CD4-positive, alpha-beta T cell treated with Interleukin-17A for 1 hour (primary cell): ENCODE data around the gene DLGAP1.

Source experiments
- DNase-seq: peaks from one replicate; pipeline ENCODE4 v3.0.0-alpha.2; 2020

The DLGAP1 gene

DNA sequence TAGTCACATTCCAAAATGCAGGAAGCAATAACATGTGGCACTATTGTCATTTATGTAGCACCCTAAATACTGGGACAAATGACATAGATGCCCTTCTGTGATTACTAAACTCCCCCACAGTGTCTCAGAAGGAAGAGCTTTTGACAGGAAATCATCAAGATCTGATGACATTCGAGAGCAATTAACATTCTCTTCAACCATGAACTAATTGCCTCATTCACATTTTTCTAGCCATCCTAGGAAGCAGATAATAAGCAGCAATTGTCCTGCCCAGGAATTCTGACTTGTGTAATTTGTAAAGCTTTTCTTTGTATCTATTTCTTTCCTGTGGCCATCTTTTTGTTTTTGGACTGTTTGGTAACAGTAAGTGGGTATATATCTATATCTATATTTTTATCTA, 712.6 kb downstream of the DLGAP1 start:
- DNase-seq = no peak

DNA sequence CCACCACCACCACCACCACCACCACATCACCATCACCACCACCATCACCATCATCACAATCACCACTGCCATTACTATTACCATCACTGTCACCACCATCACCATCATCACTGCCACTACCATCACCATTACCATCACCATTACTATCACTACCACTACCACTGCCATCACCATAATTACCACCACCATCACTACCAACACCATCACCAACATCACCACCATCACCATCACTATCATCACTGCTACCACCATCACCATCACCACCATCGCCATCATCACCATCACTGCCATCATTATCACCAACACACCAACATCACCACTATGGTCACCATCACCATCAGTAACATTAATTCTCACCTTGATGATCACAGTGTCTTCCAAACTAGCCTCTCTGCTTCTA, 713.8 kb downstream of the DLGAP1 start:
- DNase-seq = no peak

DNA sequence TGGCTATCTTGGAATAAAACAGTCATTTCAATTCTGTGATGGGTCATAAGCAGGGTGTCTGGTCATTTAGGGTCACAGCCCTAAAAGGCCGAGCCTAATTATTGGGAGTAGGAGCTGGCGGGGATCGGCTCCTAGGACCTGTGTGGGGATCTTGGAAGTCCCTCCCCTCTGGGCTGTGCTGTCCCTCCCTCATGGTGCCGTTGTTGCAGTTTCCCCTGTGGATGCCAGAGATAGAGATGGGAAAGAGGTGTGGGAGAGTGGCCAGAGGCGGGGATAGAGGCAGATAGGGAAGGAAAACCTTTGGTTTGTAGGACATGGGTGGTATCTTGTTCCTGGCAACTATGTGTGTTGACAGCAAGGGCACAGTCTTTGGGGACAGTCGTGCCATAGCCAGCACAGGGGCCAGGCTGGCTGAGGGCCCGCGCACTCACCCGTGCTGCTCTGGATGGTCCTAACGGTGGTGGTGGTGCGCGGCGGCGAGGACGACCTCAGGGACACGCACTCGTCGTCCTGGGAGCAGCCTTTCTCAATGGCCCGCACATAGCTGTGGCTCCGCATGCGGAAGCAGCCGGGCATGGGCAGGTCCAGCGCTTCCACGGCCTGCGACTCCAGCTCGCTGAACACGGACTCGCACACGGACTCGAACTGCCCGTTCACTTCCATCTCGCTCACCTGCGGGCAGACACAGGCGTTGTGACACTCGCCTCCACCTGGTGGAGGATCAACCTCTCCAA, 726.2 kb downstream of the DLGAP1 start:
- DNase-seq = no peak

DNA sequence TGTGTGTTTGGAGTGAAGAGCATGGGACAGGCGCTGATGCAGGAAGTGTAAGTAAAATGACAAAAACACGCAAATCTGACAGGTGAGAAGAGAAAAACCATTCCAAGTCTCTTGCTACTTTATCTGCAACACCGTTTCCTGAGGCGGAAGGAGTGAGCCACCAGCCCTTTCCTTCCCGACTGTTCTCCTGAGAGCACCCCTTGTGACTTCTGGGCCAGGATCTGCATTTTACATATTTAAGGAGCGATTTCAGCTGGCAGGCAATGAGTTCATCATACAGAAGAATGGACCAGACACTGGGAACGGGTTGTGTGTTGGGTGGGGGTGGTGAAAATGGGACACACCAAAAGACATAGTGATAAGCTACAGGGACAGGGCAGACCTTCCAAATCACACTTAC, 727.8 kb downstream of the DLGAP1 start:
- DNase-seq = no peak

DNA sequence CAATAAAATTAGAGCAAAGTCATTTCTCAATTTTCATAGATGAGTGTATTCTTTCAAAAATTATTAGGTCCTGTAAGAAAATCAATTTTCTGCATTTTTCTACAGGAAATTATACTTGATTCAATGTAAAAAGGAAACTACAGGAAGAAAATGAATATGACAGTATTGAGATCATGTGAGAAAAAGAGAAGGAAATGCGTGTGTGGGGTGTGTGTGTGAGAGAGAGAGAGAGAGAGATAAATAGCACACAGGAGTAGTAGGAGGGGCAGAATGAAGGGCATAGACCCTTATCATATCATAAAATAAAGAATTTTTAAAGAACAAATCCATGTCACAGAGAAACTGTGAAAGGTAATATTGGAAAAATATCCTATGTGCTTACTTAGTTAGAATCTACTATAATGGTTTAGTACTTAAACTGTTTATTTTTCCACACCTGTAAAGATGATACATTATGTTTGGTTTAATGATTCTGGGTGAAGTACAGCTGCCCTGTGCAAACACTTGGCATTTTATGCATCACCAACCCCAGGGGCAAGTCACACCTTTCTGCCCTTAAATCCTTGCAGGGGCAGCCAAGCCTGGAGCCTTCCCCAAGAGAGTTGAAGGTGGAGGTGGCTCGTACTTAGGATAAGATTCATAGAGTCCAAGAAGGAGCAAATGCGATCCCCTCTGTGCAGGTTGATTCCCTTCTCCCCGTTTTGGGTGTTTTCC, 728.7 kb downstream of the DLGAP1 start:
- DNase-seq = no peak

DNA sequence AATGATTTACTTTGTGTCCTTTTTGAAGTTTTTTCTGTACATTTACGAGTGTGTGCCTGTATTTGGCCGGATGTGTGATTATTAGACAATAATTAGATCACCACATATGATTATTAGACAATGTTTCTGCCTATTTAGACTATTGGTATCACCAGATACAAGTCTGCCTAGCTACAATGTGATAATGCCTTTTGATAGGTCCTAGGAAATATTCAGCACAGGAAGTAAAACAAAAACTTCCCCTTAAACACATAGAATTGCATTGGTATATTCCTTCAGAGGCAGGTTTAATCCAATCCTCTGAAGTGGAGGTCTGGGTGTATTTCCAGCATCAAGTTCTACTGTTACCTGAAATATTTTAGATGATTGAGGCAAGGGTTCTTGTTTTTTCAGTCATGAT, 730.0 kb downstream of the DLGAP1 start:
- no peak for DNase-seq

DNA sequence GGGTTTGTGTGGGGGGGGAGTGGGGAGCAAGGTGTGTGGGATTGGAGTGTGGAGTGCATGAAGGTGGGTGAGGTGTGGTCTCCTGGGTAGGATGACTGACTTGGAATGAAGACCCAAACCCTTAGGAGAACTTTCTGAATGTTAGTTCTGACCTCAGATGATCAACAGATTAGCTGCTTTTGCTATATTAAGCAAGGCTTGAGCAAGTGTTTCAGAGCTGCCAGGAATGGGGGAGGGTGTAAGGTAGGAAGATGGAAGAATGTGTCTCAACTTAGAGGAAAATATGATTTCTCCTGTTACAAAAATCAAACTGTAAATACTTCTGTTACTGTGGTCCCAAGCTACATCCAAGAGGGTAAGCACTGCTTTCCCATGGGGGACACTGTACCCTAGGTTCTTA, 731.6 kb downstream of the DLGAP1 start:
- DNase-seq = no peak

DNA sequence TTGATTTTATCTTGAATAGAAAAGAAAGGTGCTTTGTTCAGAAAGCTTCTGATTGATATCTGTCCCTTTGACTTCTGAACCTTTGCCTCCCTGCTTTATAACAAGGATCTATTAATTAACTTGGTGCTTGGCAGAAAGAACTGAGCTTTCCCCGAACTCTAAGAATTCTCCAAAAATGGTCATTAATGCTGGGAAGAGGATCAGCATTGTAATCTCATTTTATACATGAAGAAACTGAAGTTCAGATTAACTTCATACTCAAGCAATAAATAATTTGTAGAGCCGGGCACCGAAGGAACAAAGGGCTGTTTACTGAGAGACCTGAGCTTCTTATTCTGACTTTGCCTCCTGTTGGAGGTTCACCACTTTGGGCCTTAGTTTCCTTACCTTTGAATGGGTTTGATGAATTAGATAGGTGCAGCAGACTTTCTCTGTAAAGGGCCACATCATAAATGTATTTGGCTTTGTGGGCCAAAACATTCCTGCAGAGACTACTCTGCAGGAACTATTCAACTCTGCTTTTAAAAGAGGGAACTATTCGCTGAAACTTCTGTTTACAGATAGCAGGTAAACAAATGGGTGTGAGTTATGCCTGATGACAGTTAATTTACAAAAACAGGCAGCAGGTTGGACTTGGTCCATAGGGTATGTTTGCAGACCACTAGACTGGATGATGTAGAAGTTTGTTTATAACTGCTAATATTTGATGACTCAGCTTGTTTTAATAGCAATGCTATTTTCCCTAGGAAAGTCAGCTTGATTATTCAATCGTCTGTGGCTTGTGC, 732.3 kb downstream of the DLGAP1 start:
- DNase-seq = no peak

DNA sequence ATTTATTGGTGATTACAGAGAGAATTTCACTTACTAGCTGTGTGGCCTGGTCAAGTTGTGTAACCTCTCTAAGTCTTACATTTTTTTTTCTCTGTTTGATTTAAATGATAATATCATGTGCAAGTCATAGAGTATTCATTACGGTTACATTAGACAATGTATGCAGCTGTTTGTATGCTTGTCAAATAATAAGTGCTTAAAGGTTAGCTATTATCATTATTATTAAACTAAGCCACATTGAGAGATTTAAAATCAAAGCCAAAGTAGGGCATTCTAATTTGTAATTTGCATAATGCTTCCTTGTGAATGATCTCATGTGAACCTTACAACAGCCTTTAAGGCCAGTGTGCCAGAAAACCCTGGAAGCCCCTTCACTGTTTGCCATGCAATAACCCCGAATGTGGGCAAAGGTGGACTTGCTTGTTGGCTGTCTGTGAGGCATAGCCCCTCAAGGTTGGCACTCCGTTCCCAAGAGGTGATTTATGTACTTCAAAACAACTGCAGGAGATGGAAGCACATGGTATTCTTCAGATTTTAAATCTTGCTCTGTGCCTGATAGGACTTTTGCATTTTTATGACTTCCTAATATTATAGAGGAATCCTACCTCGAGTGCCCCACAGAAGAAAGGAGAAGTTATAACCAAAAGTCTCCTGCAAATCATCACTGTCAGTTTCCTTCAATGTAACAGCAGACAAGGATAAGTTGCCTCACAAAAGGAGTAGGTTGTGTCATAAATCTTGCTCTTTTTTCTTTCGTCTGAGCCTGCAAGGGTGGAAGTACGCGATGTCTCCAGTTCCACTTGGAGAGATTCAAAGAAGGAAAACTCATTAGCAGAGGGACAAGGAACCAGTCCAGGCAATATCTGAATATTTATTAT, 733.1 kb downstream of the DLGAP1 start:
- no peak for DNase-seq

DNA sequence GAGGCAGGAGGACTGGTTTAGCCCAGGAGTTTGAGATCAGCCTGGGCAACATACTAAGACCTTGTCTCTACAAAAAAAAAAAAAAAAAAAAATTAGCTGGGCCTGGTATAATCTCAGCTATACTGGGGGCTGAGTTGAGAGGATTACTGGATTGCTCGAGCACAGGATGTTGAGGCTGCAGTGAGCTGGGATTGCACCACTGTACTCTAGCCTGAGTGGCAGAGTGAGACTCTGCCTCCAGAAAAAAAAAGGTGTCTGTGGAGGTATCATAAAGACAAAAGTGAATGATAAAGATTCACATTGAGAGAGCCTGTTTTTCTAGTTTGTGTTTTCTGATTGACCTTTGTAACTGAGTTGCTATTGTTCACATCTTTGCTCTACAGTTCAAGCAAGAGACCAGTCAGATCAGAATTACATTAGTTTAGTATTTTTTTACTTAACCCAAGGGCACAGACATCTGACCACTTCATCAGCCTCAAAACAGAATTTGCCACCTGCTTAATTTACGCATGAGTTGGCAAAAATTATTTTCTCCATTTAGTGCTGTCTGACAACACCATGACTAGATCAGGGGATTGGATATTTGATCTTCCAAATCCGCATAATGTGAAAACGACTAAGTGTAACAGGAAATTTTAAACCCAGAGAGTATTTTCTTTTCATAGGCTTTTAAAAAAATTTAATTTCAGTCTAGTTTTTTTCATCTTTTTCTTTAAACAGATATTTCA, 734.1 kb downstream of the DLGAP1 start:
- DNase-seq = no peak

DNA sequence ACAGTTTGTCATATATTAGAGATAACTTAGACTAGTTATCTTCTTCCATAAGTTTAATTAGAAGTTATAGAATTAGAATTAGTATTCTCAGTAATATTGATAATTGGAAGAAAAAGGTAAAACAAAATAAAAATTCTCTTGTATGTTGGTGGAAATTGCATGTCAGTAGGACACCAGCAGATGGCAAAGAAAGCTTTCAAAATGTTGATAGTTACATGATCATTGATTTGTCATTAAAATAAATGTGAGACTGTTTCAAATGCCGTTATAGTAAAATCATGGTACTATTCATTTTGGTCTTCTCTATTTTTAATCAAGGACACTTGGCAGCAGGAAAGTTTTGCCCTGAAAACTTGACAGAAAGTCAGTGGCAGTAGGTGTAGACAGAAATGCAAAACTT, 734.9 kb downstream of the DLGAP1 start:
- DNase-seq = no peak

DNA sequence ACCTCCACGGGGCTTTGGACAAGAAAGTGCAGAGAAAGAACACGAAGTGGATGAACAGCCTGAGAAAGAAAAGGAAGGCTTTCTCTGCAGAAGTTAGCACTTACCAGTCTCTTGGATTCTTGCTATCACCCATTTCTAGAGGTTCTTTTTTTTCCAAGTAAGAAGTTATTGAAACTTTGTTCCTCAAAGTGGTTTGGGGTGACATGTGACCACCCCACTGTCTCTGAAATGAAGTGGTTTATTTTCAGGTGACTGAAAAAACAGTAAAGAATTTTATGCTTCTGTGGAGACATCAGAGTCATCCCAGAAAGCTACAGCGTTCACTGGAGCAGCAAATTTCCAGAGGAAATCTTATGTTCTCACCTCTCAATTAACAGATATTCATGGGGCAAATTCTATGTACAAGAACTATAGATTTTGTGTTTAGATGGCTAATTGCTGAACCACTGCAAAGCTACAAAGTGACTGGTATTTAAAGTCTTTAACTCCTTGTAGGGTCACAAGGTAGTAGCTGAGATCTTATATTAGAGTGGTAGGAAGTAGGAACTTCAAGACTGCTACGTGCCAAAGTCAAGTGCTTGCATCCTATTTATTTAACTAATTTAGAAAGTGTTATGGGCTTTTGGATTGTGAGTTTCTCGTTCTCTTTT, 737.6 kb downstream of the DLGAP1 start:
- DNase-seq = no peak

DNA sequence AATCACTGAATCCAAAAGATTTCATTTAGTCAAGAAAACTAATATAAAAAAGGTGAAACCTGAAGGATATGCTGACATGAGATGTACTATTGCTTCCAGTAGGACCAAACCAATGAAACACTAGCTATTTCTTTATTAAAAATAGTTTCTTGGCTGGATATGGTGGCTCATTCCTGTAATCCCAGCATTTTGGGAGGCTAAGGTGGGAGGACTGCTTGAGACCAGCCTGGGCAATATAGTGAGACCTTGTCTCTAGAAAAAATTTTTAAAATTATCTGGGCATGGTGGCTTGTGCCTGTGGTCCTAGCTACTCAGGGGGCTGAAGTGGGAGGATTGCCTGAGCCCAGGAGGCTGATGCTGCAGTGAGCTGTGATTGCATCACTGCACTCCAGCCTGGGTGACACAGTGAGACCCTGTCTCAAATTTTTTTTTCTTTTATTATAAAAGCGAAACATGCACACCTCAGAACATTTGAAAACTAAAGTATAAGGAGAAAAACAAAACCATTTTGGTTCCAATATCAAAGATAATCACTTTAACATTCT, 738.9 kb downstream of the DLGAP1 start:
- no peak for DNase-seq

DNA sequence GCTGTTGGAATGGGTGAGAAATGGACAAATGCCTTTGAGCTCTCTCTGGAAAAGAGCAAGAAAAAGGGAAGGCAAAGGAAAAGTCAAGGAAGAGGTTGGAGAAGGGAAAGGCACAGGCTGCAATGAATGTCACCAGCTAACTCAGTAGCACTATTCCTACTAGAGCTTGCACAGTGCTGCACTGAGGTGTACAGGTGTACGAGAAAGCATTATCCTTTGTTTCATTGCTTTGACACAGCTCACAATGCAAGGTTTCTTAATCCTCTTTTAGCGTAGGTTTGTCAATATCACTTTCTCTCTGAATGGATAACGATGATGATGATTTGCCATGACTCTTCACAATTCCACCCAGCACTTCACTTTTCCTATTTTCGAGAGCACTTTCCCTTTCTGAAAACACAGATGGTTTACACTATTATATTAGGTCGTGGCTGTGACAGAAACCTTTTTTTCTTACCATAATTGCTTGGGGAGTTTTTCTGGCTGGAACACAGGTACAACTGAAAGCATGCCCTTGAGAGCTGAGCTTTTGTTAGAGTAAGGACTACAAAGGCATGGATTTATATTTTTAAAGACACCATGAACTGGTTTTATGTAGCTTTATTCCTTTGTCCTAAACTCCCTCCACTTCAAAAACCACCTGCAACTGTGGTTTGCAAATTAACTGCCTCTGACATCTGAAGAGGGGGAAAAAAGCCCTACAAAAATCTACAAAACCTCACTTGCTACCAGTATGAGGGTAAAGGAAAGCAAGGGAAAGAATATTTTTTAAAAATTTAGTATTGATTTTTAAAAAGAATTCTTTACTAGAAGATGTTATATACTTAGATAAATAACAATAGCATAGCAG, 739.7 kb downstream of the DLGAP1 start:
- DNase-seq = no peak

DNA sequence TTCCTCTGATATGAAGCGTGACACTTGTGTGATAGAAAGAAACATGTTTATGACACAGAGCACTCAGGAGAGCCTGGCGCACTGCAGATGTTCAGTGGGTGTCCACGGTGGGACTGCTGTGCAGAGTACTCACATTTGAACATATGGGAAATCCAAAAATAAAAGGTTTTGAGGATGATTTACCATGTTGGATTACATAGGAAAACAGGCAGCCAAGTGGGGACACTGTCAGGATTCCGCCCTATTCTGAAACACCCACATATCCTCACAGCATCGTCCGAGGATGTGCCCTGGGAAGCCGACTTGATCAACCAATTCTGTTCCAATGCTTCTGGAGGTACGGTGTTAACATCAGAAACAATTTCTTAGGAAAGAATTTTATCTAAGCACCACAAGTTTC, 741.4 kb downstream of the DLGAP1 start:
- DNase-seq = no peak

DNA sequence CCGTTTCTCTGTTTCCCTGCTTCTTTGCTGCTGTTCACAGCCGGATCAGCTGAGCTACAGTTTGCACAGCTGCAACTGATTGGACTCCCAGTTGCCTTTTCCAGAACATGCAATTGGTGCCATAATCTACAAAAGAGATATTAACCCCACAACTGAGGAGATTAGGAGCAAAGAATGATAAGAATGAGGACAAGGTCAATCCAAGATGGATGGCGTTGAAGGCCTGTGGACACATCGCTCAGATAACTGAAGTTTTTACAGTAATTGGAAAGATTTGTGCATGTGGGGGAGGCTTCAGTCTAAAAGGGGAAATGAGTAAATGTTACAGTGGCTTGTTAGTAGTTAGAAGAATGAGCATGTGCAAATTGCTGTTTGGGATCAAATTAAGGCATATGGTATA, 741.9 kb downstream of the DLGAP1 start:
- DNase-seq = no peak

DNA sequence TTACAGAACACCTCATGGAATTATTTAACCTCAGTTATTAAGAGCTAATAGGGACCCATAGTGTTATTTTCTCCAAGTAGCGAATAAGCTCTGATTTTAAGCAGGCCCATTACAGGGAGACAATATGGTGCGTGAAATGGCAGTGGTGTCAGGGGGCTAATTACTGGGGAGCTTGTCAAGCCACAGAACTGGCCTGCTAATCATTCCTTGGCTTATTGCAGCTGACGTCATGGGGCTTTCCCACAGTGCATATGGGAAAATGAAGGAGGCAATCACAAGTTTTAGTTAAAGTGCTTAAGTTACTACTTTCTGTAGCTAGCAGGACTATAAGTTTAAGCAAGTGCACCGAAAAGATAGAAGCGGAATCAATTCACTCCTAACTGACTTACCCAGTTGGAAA, 742.6 kb downstream of the DLGAP1 start:
- no peak for DNase-seq

DNA sequence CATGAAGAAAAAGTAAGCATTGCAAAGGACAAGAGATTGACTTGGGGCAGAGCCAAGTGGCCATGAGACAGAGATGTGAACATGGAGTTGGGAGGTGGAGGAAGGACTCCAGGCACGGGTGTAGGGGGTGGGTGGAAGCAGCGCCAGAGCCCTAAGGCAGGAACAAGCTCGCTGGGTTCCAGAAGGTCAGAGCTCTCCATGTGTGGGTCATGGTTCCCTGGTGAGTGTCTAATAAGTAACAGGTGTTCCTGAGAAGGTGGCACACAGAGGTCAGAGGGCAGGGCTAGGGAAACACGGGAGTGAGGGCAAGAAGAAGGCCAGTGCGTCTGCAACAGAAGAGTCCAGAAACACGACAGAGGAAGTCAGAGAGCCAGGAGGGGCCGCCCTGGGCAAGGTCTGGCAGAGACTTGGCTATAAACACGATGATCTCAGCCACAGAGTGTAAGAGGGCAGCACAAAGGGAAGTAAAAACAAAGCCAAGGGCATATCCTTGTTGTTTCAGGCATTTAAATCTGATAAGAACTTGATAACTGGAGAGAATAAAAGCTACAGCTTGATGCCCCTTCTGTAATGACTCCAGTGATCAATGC, 744.3 kb downstream of the DLGAP1 start:
- DNase-seq = no peak

DNA sequence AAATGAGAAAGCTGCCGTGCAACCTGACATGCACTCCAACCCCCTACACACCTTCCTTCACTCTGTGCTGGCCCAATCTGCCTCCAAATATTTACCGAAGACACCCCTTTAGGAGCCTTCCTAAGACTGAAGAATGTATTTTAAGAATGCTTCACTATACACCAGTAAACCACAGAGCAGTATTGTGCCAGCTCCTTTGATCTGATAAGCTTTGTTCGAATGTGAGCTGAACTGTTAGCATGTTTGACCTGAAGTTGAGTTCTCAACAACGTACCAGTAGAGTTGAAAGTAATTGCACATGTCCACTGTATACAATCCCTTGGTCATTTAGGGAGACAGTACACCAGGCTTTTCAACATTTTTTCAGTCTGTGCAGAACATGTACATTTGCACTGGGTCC, 745.9 kb downstream of the DLGAP1 start:
- DNase-seq = no peak
